NT2/D1 (cell line): ENCODE measurements around the gene PRKAG2.

Experiments
- SUZ12 ChIP-seq: IDR thresholded peaks from 2 replicates; pipeline ENCODE4 v1.6.1; 2011; ENCODE audit not compliant: insufficient read length, insufficient read depth; ENCODE audit errors: extremely low read depth
- YY1 ChIP-seq: IDR thresholded peaks from 2 replicates; pipeline ENCODE4 v1.6.1; 2011; ENCODE audit not compliant: insufficient read length, insufficient read depth
- ZNF274 ChIP-seq: IDR thresholded peaks from 2 replicates; pipeline ENCODE4 v1.6.1; 2011; ENCODE audit warnings: mild to moderate bottlenecking, low read depth, low read length

DNA sequence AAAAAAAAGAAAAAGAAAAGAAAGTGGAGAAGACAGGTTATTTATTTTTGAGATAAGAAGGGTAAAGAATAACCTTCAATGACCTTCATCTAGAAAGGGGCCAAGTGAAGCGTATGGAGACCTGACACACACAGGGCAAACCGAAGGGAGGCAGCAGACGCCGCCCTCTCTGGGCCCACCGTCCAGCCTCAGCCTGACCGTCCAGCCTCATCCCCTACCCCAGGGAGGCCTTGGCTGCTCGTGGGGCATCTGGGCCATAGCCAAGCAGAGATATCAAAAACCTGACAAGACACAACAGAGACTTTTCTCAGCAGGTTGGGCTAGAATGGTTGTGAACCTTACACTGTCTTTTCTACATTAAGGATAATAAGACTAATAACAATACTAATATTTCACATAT lies 10.9 kb downstream of the PRKAG2 start:
- TF ChIP-seq SUZ12 (no peak), ZNF274 (no peak), YY1 (no peak)
